ENCODE results near the gene DDIAS. TPM values are rescaled to one million over a fixed set of nuclear protein-coding genes. Genes with fewer than 3 reads are reported as not detected.

DDIAS gene
- total and polyA plus RNA-seq, 9 of the 15 experiments (the other 6 are each of a cell fraction or from before 2014, with no cell fraction given), result 9.4 to 27.2 (median 23.3) TPM

DNA sequence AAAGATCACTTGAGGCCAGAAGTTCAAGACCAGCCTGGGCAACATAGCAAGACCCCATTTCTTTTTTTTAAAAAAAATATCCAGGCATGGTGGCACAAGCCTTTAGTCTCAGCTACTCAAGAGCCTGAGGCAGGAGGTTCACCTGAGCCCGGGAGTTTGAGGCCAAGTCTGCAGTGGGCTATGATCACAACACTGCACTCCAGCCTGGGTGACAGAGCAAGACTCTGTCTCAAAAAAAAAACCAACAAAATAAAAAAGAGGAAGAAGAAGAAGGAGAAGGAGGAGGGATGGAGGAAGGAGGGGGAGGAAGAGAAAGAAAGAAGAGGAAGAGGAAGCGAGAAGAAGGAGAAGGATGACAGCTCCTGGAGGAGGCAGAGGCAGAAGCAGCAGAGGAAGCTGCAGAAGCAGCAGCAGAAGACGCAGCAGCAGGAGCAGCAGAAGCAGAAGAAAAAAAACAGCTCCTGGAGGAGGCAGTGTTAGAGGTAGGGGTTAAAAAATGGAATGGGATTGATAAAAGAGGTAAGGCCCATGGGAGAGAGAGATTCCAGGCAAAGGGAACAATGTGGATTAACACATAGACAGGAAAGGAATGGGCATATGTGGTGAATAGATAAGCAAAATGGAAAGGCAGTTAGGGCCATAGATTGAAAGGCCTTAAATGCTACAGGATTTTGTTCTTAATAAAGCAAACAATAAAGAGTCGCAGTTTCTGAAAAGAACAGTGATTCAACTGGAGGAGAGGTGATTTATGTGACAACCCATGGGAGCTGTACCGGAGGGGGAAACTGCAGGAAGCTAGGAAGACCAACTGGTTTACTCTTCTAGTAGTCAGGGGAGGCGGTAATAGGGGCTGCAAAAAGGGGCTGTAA lies 12.2 kb upstream of the DDIAS start (continued):
- TF ChIP-seq STAT5A (IDR thresholded peaks at IDR 0.05; ENCODE audit: borderline replicate concordance, low read length) (no peak), CBFA2T2 (conservative IDR thresholded peaks at IDR 0.05) (0 out of 2 replicates have a peak, but pooled peaks have one; percentile 13), ZFX (CRISPR knock-in tag; IDR thresholded peaks at IDR 0.05) (no peak), MBD2 (IDR thresholded peaks at IDR 0.05; ENCODE audit: borderline replicate concordance, low read depth) (no peak), ILF3 (IDR thresholded peaks at IDR 0.05; ENCODE audit: borderline replicate concordance) (no peak), ZNF146 (CRISPR knock-in tag; IDR thresholded peaks at IDR 0.05; ENCODE audit: unreplicated experiment) (no peak), HMG20B (CRISPR knock-in tag; IDR thresholded peaks at IDR 0.05) (no peak), HDAC2 (IDR thresholded peaks at IDR 0.05) (no peak), ZC3H4 (CRISPR knock-in tag; IDR thresholded peaks at IDR 0.05; ENCODE audit: borderline replicate concordance) (no peak), SRF (CRISPR knock-in tag; IDR thresholded peaks at IDR 0.05) (no peak), ZNF586 (CRISPR knock-in tag; conservative IDR thresholded peaks at IDR 0.05) (no peak), RBM15 (IDR thresholded peaks at IDR 0.05; ENCODE audit: insufficient read depth, low read length) (no peak), SNRNP70 (optimal IDR thresholded peaks at IDR 0.05; ENCODE audit: low read depth, low read length) (no peak), MAFF (IDR thresholded peaks at IDR 0.05; ENCODE audit: low read length) (no peak)
- TF ChIP-seq, protein P1, sequence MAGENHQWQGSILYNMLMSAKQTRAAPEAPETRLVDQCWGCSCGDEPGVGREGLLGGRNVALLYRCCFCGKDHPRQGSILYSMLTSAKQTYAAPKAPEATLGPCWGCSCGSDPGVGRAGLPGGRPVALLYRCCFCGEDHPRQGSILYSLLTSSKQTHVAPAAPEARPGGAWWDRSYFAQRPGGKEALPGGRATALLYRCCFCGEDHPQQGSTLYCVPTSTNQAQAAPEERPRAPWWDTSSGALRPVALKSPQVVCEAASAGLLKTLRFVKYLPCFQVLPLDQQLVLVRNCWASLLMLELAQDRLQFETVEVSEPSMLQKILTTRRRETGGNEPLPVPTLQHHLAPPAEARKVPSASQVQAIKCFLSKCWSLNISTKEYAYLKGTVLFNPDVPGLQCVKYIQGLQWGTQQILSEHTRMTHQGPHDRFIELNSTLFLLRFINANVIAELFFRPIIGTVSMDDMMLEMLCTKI (IDR thresholded peaks at IDR 0.05; ENCODE audit: partially characterized antibody), result no peak
- TF ChIP-seq, protein P2, sequence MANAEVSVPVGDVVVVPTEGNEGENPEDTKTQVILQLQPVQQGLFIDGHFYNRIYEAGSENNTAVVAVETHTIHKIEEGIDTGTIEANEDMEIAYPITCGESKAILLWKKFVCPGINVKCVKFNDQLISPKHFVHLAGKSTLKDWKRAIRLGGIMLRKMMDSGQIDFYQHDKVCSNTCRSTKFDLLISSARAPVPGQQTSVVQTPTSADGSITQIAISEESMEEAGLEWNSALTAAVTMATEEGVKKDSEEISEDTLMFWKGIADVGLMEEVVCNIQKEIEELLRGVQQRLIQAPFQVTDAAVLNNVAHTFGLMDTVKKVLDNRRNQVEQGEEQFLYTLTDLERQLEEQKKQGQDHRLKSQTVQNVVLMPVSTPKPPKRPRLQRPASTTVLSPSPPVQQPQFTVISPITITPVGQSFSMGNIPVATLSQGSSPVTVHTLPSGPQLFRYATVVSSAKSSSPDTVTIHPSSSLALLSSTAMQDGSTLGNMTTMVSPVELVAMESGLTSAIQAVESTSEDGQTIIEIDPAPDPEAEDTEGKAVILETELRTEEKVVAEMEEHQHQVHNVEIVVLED (CRISPR knock-in tag; IDR thresholded peaks at IDR 0.05), result no peak
- TF ChIP-seq, protein P3, sequence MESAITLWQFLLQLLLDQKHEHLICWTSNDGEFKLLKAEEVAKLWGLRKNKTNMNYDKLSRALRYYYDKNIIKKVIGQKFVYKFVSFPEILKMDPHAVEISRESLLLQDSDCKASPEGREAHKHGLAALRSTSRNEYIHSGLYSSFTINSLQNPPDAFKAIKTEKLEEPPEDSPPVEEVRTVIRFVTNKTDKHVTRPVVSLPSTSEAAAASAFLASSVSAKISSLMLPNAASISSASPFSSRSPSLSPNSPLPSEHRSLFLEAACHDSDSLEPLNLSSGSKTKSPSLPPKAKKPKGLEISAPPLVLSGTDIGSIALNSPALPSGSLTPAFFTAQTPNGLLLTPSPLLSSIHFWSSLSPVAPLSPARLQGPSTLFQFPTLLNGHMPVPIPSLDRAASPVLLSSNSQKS (CRISPR knock-in tag; IDR thresholded peaks at IDR 0.05), result no peak
- TF ChIP-seq, protein P4, sequence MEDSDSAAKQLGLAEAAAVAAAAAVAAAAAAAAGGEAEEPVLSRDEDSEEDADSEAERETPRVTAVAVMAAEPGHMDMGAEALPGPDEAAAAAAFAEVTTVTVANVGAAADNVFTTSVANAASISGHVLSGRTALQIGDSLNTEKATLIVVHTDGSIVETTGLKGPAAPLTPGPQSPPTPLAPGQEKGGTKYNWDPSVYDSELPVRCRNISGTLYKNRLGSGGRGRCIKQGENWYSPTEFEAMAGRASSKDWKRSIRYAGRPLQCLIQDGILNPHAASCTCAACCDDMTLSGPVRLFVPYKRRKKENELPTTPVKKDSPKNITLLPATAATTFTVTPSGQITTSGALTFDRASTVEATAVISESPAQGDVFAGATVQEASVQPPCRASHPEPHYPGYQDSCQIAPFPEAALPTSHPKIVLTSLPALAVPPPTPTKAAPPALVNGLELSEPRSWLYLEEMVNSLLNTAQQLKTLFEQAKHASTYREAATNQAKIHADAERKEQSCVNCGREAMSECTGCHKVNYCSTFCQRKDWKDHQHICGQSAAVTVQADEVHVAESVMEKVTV (CRISPR knock-in tag; IDR thresholded peaks at IDR 0.05), result no peak
- TF ChIP-seq, protein P5, sequence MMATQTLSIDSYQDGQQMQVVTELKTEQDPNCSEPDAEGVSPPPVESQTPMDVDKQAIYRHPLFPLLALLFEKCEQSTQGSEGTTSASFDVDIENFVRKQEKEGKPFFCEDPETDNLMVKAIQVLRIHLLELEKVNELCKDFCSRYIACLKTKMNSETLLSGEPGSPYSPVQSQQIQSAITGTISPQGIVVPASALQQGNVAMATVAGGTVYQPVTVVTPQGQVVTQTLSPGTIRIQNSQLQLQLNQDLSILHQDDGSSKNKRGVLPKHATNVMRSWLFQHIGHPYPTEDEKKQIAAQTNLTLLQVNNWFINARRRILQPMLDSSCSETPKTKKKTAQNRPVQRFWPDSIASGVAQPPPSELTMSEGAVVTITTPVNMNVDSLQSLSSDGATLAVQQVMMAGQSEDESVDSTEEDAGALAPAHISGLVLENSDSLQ (IDR thresholded peaks at IDR 0.05), result peak; percentile 33; the same call in 1 of the 2 replicates
